Esophagus muscularis mucosa (tissue), 4 donors: ENCODE measurements around the gene AUH. TPM values are rescaled to one million over a fixed set of nuclear protein-coding genes. Genes with fewer than 3 reads are reported as not detected.
"Not testable (repeated sequence)": the region's sequence is repeated elsewhere in the genome, so short reads cannot be mapped to it uniquely, and the experiment has no call there.

Experiments
- DNase-seq: peaks from one replicate; pipeline ENCODE4 v3.0.0-alpha.2; 2017; ENCODE audit errors: extremely low spot score
- H3K27ac ChIP-seq, 4 donors: fragments of 200-600 bp; sonication (generic); replicated peaks in 1 of 4; 1 replicate in 3 of 4; 2 replicates in 1 of 4; pipeline ENCODE4 v1.5.1; 2016 to 2019; ENCODE audit warnings: mild to moderate bottlenecking in 1 of 4
- H3K27me3 ChIP-seq, 4 donors: fragments of 200-600 bp; sonication (generic); one replicate each; pipeline versions ENCODE4 v1.5.1 to v1.6.0; 2016 to 2019
- H3K36me3 ChIP-seq, 4 donors: fragments of 200-600 bp; sonication (generic); one replicate each; pipeline ENCODE4 v1.5.1; 2016 to 2019
- H3K4me1 ChIP-seq, 4 donors: fragments of 200-600 bp; sonication (generic); one replicate each; pipeline ENCODE4 v1.5.1; 2016 to 2019
- H3K4me3 ChIP-seq, 4 donors: fragments of 200-600 bp; sonication (generic); 1 replicate in 2 of 4; 2 replicates in 2 of 4; pipeline ENCODE4 v1.5.1; 2016 to 2019; ENCODE audit warnings: mild to moderate bottlenecking in 4 of 4, moderate library complexity in 1 of 4
- H3K9me3 ChIP-seq, 4 donors: fragments of 200-600 bp; sonication (generic); 1 replicate in 3 of 4; 2 replicates in 1 of 4; pipeline ENCODE4 v1.5.1; 2016 to 2019
- EP300 ChIP-seq: sonication (generic); formaldehyde crosslinking; IDR thresholded peaks from one replicate; pipeline ENCODE4 v1.6.1; 2017; ENCODE audit warnings: antibody characterized with exemption
- POLR2A ChIP-seq: fragments of 450-650 bp; IDR thresholded peaks from one replicate; pipeline ENCODE4 v1.6.1; 2017; ENCODE audit warnings: antibody characterized with exemption, moderate library complexity, mild to moderate bottlenecking, low read depth
- POLR2AphosphoS5 ChIP-seq, 2 donors: sonication (generic); formaldehyde crosslinking; IDR thresholded peaks; one replicate each; pipeline ENCODE4 v1.6.1; 2017; ENCODE audit warnings: antibody characterized with exemption in 2 of 2
- WGBS: methylation state at CpG from one replicate; pipeline ENCODE4 v1.1.5; 2018; 5-methylcytosine and 5-hydroxymethylcytosine counted together
- intact Hi-C: fragments of 100-400 bp; cut with DNase I; formaldehyde crosslinking; loops from one replicate; pipeline ENCODE4 v1.15.1; 2023
- total RNA-seq, 4 donors: library from RNA; depleted of rRNA; stranded (reverse); fragments of >200 nt; gene quantifications; one replicate each; pipeline versions ENCODE4 v1.1.0 to v1.2.1, GENCODE V29; 2016
- TF ChIP-seq, protein P1 (sequence below), 3 experiments: fragments of 200-600 bp in 2 of 3; fragments of 450-650 bp in 1 of 3; sonication (generic) in 2 of 3; IDR thresholded peaks; one replicate each; pipeline ENCODE4 v1.5.1; 2017 to 2019; ENCODE audit warnings: antibody characterized with exemption in 3 of 3, mild to moderate bottlenecking in 2 of 3, moderate library complexity in 1 of 3

The AUH gene
- total RNA-seq, 4 donors from 2014 or later, result 17.7 to 29.9 (median 22.3) TPM

DNA sequence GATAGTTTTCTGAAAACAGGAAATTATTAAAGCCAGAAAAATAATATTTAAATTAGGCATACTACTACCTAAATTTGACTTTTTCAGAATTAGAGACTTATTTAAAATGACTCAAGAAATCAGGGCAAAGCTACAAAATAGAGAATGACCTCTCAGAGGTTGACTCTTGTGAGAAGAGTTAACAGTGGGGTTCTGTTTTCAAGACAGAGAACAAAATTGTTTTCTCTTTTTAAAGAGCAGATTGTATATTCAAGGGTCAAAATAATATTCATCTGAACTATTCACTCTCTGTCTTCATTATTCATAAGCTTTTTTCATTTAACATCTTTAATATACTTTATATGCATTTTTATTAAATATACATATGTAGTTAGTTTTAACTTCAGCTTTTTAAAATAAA, 21.9 kb upstream of the AUH start:
- intact Hi-C loops, result no loop called here
- Histone ChIP-seq H3K36me3 (no peaks in the 10 kb centered on the region), H3K27me3 (no peaks in the 10 kb centered on the region), H3K4me3 (no peak overlapping the region), H3K27ac (no peak overlapping the region), H3K4me1 (no peaks in the 10 kb centered on the region), H3K9me3 (no peaks in the 10 kb centered on the region)
- no peak for DNase-seq
- TF ChIP-seq, protein P1, sequence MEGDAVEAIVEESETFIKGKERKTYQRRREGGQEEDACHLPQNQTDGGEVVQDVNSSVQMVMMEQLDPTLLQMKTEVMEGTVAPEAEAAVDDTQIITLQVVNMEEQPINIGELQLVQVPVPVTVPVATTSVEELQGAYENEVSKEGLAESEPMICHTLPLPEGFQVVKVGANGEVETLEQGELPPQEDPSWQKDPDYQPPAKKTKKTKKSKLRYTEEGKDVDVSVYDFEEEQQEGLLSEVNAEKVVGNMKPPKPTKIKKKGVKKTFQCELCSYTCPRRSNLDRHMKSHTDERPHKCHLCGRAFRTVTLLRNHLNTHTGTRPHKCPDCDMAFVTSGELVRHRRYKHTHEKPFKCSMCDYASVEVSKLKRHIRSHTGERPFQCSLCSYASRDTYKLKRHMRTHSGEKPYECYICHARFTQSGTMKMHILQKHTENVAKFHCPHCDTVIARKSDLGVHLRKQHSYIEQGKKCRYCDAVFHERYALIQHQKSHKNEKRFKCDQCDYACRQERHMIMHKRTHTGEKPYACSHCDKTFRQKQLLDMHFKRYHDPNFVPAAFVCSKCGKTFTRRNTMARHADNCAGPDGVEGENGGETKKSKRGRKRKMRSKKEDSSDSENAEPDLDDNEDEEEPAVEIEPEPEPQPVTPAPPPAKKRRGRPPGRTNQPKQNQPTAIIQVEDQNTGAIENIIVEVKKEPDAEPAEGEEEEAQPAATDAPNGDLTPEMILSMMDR (IDR thresholded peaks at IDR 0.05), result no peak
- no peak for TF ChIP-seq EP300
- TF ChIP-seq POLR2AphosphoS5 (IDR thresholded peaks at IDR 0.05), result no peak
- no peak for TF ChIP-seq POLR2A

DNA sequence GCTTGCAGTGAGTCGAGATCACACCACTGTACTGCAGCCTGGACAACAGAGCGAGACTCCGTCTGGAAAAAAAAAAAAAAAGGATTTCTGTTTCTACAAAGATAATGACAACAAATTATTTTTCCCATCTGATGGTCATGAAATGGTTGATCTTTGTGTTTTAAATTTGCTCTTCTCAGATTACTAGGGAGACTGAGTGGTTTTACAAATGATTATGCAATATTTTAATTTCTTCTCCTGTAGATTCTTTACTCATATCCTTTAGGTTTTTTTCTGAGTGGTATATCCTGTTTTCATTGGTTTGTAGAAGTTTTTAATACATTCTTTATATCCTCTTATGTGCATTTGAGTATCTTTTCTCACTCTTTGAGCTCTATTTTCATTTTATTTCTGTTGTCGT, 20.6 kb upstream of the AUH start:
- Histone ChIP-seq H3K27me3 (no peaks in the 10 kb centered on the region), H3K4me3 (no peak overlapping the region)
- WGBS, result 93% methylated on average over 4 of the region's 4 CpGs

DNA sequence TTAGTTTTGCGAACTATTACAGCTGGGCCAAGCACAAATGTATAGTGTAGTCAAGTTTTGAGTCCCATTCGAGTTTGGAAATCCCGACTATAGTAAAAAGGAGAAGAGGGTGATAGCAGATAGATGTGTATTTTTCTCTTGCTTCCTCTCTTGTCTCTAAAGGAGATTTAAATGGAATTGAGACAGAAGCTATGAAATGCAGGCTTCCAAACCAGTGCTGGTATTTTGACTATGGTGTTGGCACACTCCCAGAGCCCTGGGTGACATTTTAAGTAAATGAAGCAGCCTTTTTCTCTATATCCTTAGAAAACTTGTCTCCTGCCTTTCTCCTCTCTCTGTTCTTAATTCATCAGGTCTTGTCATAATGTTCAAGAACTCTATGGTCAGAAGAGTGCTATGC, 17.7 kb upstream of the AUH start:
- TF ChIP-seq POLR2A (no peak), EP300 (no peak), POLR2AphosphoS5 (IDR thresholded peaks at IDR 0.05) (no peak)
- TF ChIP-seq, protein P1 (IDR thresholded peaks at IDR 0.05), result no peak
- Histone ChIP-seq H3K36me3 (no peaks in the 10 kb centered on the region), H3K27ac (no peak overlapping the region), H3K4me3 (no peak overlapping the region), H3K9me3 (no peaks in the 10 kb centered on the region), H3K4me1 (no peaks in the 10 kb centered on the region), H3K27me3 (no peaks in the 10 kb centered on the region)
- intact Hi-C loops, result no loop called here
- WGBS, result 59% methylated on average over 3 of the region's 3 CpGs
- DNase-seq, result no peak

More for the DNA sequence above, 20.6 kb upstream of the AUH start:
- TF ChIP-seq POLR2AphosphoS5 (IDR thresholded peaks at IDR 0.05) (no peak), POLR2A (no peak), EP300 (no peak)
- TF ChIP-seq, protein P1 (IDR thresholded peaks at IDR 0.05), result no peak
- Histone ChIP-seq H3K36me3 (no peaks in the 10 kb centered on the region), H3K9me3 (no peaks in the 10 kb centered on the region), H3K4me1 (no peaks in the 10 kb centered on the region), H3K27ac (no peak overlapping the region)
- intact Hi-C loops, result no loop called here
- DNase-seq, result no peak

DNA sequence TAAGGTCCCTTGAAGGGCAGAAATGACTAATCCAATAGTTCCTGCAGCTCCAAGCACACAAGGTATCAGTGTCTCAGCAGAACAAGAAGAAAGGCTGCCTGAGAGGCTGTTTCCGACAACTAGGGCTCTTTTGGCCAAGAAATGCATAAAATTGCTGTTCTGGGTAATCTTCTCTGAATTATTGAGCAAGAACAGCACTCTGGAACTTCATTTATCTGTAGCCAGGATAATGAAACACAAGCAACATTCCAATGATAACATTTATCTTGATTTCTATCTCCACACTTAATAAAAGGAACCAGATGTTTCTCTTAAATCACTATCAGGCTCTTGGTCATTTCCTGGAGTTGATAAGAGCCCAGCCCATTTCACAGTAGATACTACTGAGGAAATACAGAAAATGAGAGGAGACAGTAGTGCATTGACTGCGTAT, 17.0 kb upstream of the AUH start:
- peak in 1 of 2 donors; percentile 11 for TF ChIP-seq POLR2AphosphoS5 (IDR thresholded peaks at IDR 0.05)
- TF ChIP-seq, protein P1 (IDR thresholded peaks at IDR 0.05), result no peak
- Histone ChIP-seq H3K27ac (no peak overlapping the region), H3K27me3 (no peaks in the 10 kb centered on the region), H3K4me3 (no peak overlapping the region), H3K9me3 (no peaks in the 10 kb centered on the region), H3K4me1 (no peaks in the 10 kb centered on the region), H3K36me3 (no peaks in the 10 kb centered on the region)
- intact Hi-C loops, result no loop called here
- WGBS, result 63% methylated on average over 2 of the region's 2 CpGs
- DNase-seq, result no peak

DNA sequence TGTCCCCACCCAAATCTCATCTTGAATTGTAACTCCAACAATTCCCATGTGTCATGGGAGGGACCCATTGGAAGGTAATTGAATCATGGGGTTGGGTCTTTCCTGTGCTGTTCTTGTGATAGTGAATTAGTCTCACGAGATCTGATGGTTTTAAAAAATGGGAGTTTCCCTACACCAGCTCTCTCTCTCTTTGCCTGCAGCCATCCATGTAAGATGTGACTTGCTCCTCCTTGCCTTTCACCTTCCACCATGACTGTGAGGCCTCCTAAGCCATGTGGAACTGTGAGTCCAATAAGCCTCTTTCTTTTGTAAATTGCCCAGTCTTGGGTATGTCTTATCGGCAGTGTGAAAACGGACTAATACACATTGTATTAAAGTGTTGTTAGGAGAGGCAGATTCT, 16.3 kb upstream of the AUH start:
- H3K4me3 ChIP-seq, H3K4me1 ChIP-seq, H3K27ac ChIP-seq, intact Hi-C loops, H3K27me3 ChIP-seq, DNase-seq, H3K36me3 ChIP-seq, H3K9me3 ChIP-seq: not testable (repeated sequence)
- 96% methylated on average over 3 of the region's 3 CpGs for WGBS
